Omental fat pad (tissue), 4 donors: ENCODE data around the gene NRG3. TPM values are rescaled to one million over a fixed set of nuclear protein-coding genes. Genes with fewer than 3 reads are reported as not detected.

ENCODE experiments used
- ATAC-seq: fragments of 150-250 bp; one replicate; pipeline ENCODE4 v1.9.1; 2016; ENCODE audit warnings: mild to moderate bottlenecking, moderate library complexity; ENCODE audit not compliant: low FRiP score
- DNase-seq: peaks from one replicate; pipeline ENCODE4 v3.0.0-alpha.2; 2019; ENCODE audit warnings: low spot score
- total RNA-seq, 4 donors: library from RNA; depleted of rRNA; stranded (reverse); fragments of >200 nt; gene quantifications; one replicate each; pipeline ENCODE4 v1.1.0, GENCODE V29; 2016
- TF ChIP-seq, protein P1 (sequence below), 3 donors: fragments of 450-650 bp; IDR thresholded peaks; one replicate each; pipeline ENCODE4 v1.5.1; 2016 to 2017; ENCODE audit warnings: antibody characterized with exemption in 3 of 3, mild to moderate bottlenecking in 3 of 3, moderate library complexity in 2 of 3

Gene NRG3
- total RNA-seq, 4 donors from 2014 or later = 0.19 to 0.47 (median 0.38) TPM; not detected in 1

DNA sequence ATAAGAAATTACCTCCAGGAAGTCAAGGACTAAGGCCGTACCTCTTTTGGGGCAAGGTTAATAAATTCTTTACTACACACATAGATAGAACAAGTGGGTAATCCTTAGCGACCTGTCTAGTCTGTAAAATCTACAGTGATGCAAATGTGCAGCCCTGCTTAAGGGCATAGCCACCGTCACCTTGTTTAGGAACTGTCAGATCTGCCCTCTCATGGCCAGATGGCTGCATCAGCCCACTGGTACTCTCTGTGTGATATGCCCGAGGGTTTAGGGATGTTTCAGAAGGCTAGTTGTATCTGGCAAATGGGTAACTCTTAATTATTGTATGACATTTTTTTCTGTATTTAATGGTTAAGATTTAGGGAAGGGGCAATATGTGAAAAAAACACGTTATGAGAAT lies 74.3 kb downstream of the NRG3 start:
- ATAC-seq (no peak), DNase-seq (no peak)
- TF ChIP-seq, protein P1, sequence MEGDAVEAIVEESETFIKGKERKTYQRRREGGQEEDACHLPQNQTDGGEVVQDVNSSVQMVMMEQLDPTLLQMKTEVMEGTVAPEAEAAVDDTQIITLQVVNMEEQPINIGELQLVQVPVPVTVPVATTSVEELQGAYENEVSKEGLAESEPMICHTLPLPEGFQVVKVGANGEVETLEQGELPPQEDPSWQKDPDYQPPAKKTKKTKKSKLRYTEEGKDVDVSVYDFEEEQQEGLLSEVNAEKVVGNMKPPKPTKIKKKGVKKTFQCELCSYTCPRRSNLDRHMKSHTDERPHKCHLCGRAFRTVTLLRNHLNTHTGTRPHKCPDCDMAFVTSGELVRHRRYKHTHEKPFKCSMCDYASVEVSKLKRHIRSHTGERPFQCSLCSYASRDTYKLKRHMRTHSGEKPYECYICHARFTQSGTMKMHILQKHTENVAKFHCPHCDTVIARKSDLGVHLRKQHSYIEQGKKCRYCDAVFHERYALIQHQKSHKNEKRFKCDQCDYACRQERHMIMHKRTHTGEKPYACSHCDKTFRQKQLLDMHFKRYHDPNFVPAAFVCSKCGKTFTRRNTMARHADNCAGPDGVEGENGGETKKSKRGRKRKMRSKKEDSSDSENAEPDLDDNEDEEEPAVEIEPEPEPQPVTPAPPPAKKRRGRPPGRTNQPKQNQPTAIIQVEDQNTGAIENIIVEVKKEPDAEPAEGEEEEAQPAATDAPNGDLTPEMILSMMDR (IDR thresholded peaks at IDR 0.05) = no peak

DNA sequence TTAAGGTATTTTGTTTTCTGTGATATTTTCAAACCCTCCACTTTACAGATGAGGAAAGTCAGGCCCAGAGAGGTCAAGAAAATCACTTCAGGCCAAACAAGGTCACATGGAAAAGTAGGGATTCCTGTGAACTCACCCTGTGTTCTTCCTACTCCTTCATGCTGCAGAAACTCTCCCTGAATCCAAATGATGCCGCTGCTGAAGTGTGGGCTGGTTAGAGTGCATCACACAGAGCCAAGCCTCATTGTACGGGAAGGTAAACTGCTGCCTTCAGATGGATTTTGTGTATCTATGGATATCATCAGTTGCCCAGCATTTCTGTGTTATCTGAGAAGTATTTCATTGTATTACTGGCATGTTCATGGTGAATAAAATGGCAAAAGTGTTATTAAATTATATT lies 75.4 kb downstream of the NRG3 start:
- no peak for ATAC-seq
- TF ChIP-seq, protein P1 (IDR thresholded peaks at IDR 0.05) = no peak
- no peak for DNase-seq

DNA sequence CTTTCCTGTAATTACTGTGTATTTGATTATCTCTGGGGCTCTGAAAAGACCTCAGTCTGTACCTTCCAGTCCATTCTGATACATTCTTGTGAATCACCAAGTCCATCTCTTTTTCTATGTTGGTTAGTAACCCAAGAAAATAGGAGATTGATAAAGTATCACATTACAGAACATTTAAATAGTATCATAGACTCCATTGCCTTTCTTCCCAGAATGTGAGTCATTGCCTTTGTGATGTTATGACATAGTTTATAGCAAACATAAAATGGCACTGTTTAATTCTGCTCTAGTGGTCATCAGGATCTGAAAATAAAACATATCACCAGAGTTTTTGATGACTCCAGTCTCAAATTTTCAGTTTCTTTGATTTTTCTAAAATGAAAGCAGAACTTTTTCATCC lies 78.4 kb downstream of the NRG3 start:
- DNase-seq = no peak
- TF ChIP-seq, protein P1 (IDR thresholded peaks at IDR 0.05) = no peak
- ATAC-seq = no peak

DNA sequence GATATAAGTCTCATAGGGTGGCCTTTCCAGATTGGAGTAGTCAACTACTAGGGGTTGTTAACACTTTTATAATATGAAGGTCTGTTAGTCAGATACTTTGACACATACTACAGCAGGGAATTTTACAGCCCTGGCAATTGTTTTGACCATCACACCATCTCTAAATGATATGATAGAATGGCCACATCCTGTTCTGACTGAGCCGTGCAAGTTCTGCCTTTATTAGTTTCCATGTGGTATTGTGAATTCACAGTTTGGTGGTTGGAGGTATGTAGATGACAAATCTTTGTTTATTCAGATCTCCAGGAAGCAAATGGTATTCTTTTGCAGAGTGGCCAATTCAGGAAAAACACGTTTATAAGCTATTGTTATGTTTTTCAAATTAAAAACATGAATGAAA lies 83.0 kb downstream of the NRG3 start:
- DNase-seq = no peak
- no peak for ATAC-seq
- TF ChIP-seq, protein P1 (IDR thresholded peaks at IDR 0.05) = no peak

DNA sequence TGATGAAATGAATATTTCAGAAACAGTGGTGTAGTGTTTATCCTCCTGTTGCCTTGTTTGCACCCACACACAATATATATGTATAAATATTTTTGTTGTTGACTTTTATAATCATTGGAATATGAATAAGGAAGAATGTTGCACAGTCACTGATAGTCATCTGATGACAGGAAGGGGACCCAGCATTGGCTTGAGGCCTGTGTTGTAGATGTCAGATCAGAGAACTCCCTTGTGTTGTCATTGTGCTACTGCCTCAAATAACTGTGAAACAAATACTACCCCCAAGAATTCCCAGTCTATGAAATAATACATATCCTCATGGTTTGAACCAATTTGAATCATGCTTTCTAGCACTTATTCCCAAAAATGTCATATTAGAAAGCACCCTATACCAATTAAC lies 84.0 kb downstream of the NRG3 start:
- DNase-seq = no peak
- TF ChIP-seq, protein P1 (IDR thresholded peaks at IDR 0.05) = no peak
- ATAC-seq = no peak

DNA sequence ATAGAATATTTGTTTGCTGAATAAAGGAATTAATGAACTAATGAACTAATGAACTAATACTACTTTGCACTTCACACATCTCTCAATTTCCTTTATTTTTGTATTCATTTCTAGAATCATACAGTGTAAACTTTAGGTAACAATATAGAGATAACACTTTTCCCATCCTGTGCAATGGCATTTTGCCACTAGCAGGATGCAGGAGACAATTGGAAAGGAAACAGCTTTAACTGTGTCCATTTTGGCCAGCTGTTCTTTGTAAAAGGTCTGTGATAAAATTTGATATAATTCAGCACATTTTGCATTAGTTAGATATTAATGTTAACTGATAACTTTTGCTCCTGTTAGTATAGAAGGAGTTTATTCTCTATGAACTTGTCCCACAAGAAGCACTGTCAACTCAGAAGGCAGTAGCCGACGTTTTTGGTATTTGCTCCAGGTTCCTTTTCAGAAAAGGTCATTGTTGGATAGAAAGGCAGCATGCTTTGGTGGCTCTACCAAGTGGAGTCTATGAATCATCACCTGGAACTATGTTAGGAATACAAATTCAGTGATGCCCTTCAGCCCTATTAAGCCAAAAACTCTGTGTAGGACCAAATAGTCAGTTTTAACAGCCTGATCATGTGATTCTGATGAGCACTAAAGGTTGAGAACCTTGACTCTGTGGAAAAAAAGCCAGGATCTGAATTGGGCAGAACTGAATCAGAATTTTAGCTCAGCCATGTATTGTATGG lies 86.6 kb downstream of the NRG3 start:
- TF ChIP-seq, protein P1 (IDR thresholded peaks at IDR 0.05) = no peak
- DNase-seq = no peak
- no peak for ATAC-seq

DNA sequence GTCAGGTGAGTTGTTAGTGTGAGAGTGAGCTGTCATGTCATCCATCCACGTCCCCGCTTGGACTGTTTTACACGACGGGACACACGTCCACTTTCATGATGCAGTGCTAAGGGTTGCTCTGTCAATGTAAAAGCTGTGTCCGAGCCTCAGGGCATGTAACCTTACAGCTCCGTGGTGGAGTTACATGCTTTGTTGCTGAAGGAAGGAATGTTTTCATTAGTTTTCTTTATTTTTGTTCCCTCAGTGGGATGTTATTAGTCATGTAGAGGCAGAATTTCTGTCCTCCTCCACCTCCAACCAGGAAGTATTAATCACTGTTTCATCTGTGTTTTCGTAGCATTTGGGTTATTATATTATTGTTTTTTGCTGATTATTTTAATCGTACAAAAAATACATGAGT lies 88.6 kb downstream of the NRG3 start:
- TF ChIP-seq, protein P1 (IDR thresholded peaks at IDR 0.05) = no peak
- no peak for ATAC-seq
- no peak for DNase-seq
